Spinal cord (tissue), 10 donors: ENCODE data around the gene PCDH9. TPM values are rescaled to one million over a fixed set of nuclear protein-coding genes. Genes with fewer than 3 reads are reported as not detected.
A peak's percentile ranks its signal among the peaks of the same experiment; 100 is the strongest.

ENCODE experiments used
- DNase-seq, 6 donors: peaks; one replicate each; pipeline versions ENCODE4 v3.0.0 to v3.0.0-alpha.2; 2013 to 2015; ENCODE audit warnings: low spot score in 6 of 6, low read depth in 4 of 6
- H3K27ac ChIP-seq: one replicate; pipeline ENCODE4 v1.5.1; 2013; ENCODE audit warnings: low read depth, low read length, control low read depth
- H3K27me3 ChIP-seq: one replicate; pipeline ENCODE4 v1.6.1; 2013; ENCODE audit warnings: low read length; ENCODE audit not compliant: control insufficient read depth, insufficient read depth
- H3K36me3 ChIP-seq: one replicate; pipeline ENCODE4 v1.6.1; 2013; ENCODE audit warnings: low read length; ENCODE audit not compliant: control insufficient read depth, insufficient read depth
- H3K4me1 ChIP-seq: one replicate; pipeline ENCODE4 v1.6.1; 2013; ENCODE audit warnings: low read length; ENCODE audit not compliant: control insufficient read depth, insufficient read depth
- H3K4me3 ChIP-seq: one replicate; pipeline ENCODE4 v1.5.1; 2013; ENCODE audit warnings: low read depth, low read length, control low read depth
- H3K9me3 ChIP-seq: one replicate; pipeline ENCODE4 v1.6.1; 2013; ENCODE audit warnings: low read length; ENCODE audit not compliant: control insufficient read depth, insufficient read depth
- WGBS: methylation state at CpG from one replicate; pipeline ENCODE4 v1.1.5; 2013; ENCODE audit warnings: missing lambda C conversion rate; ENCODE audit not compliant: insufficient coverage; 5-methylcytosine and 5-hydroxymethylcytosine counted together
- polyA plus RNA-seq, 2 donors: library from polyadenylated mRNA; unstranded; fragments of 120-200 nt; gene quantifications; one replicate each; pipeline ENCODE4 v1.2.1, GENCODE V29; 2013; ENCODE audit not compliant: insufficient read length in 2 of 2
- total RNA-seq, 2 donors: library from RNA; depleted of rRNA in 1 of 2; stranded (reverse); fragments of 120-200 nt in 1 of 2; fragments of >200 nt in 1 of 2; gene quantifications; one replicate each; pipeline versions ENCODE4 v1.2.3 to v1.2.4, GENCODE V29; 2013 to 2014
- donor health status: healthy.

Gene PCDH9
- total and polyA plus RNA-seq, 4 donors = 37.6 to 180 (median 60.7) TPM

- H3K4me3 ChIP-seq = no peak overlapping the region
- no peaks in the 10 kb centered on the region for H3K9me3 ChIP-seq
- no peak overlapping the region for H3K27ac ChIP-seq
- H3K27me3 ChIP-seq = no peaks in the 10 kb centered on the region
- H3K4me1 ChIP-seq = no peaks in the 10 kb centered on the region
- DNase-seq = no peak
- WGBS = no CpG with 5 or more reads among the region's 1 CpG
- no peaks in the 10 kb centered on the region for H3K36me3 ChIP-seq
Measured at GRCh38 chr13:66509175-66509574, 721.0 kb downstream of the PCDH9 start.

DNA sequence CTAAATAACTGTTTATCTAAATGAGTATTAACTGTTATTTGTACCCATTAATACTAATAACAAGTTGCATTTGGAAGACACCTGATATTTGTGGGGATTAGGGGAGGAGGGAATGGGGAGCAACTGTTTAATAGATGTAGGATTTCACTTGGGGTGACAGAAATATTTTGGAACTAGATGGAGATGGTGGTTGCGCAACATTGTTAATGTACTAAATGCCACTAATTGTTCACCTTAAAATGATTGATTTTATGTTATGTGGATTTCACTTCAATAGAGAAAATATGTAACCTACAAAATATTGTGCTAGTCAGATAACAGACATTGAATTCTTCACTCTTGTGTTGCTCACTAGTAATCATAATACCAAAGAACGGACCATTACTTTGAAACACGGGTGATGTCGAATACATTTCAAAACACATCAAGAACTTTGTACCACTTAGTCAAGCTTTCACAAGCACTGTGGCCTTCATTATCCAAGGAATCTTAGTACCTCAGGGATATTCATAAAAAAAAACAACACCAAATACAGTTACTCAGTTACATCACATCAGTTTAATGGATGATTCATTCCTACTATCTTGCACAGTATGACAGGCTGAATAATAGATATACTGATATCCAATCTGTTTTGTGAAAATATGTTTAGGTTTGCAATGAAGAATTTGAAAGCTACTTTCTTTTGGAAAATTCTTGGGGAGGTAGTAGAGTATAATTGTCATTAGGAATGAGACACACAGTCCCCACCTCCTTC lies 721.8 kb downstream of the PCDH9 start:
- WGBS = 97% methylated on average over 3 of the region's 4 CpGs
- no peaks in the 10 kb centered on the region for H3K36me3 ChIP-seq
- H3K27me3 ChIP-seq = no peaks in the 10 kb centered on the region
- DNase-seq = no peak
- H3K4me1 ChIP-seq = no peaks in the 10 kb centered on the region
- no peaks in the 10 kb centered on the region for H3K9me3 ChIP-seq
- no peak overlapping the region for H3K4me3 ChIP-seq
- H3K27ac ChIP-seq = no peak overlapping the region

DNA sequence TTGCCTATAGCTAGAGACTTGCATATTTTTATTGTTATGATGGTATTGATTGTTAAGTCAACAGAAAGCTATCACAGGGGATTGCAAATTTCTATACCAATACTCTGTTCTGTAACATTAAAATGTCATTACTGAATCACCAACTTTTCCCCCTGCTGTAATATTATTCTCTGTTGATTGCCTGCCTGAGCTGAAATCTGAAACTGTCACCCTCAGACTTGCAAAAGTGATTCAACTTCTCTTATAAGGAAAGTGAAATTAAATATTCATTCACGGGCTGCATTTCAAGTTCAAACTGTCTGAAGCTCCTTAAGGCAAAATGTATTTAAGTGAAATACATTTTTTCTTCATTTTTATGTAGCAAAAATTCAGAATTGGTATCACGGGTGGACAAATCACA lies 723.2 kb downstream of the PCDH9 start:
- no peaks in the 10 kb centered on the region for H3K9me3 ChIP-seq
- DNase-seq = peak in 1 of 6 donors; percentile 49
- no peak overlapping the region for H3K27ac ChIP-seq
- H3K27me3 ChIP-seq = no peaks in the 10 kb centered on the region
- WGBS = no CpG with 5 or more reads among the region's 2 CpGs
- no peaks in the 10 kb centered on the region for H3K4me1 ChIP-seq
- no peak overlapping the region for H3K4me3 ChIP-seq
- H3K36me3 ChIP-seq = no peaks in the 10 kb centered on the region

DNA sequence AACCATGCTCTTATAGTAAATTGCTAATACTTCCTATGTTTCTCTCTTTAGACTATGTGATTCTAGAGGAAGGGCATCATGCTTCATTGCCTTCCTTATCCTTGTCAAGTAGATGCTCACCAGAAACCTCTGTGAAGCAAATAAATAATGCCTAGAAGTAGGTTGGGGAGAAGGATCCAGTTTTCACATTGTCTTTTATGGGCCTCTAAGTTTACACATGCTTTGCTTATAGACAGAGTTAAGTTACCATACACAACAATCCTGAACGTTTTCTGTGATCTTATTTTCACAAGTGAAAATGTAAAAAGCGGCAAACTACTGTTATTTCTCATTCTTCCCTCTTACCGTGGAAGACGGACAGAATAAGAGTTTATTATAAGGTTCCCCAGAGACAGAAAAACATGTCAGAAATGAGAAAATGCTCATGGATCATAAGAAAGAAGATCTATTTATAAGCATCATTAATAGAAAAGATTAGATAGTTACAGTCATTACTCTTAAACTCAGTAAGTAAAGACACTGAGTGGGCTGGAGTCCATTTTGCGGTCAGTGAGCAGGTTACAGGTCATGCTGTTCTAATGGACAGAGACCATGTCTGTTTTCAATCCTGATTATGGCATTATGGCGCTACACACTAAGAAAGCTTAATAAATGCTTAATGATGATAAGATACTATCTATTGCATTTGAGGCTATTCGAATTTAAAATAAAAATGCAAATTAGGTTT lies 723.9 kb downstream of the PCDH9 start:
- Histone ChIP-seq H3K27me3 (no peaks in the 10 kb centered on the region), H3K27ac (no peak overlapping the region), H3K36me3 (no peaks in the 10 kb centered on the region), H3K4me1 (no peaks in the 10 kb centered on the region), H3K9me3 (no peaks in the 10 kb centered on the region), H3K4me3 (no peak overlapping the region)
- no peak for DNase-seq
- WGBS = no CpG with 5 or more reads among the region's 7 CpGs

- Histone ChIP-seq H3K27me3 (no peaks in the 10 kb centered on the region), H3K9me3 (no peaks in the 10 kb centered on the region), H3K36me3 (no peaks in the 10 kb centered on the region), H3K4me1 (no peaks in the 10 kb centered on the region), H3K4me3 (no peak overlapping the region), H3K27ac (no peak overlapping the region)
- WGBS = 77% methylated on average over 4 of the region's 6 CpGs
- DNase-seq = no peak
Measured at GRCh38 chr13:66503890-66504289, 726.2 kb downstream of the PCDH9 start.

DNA sequence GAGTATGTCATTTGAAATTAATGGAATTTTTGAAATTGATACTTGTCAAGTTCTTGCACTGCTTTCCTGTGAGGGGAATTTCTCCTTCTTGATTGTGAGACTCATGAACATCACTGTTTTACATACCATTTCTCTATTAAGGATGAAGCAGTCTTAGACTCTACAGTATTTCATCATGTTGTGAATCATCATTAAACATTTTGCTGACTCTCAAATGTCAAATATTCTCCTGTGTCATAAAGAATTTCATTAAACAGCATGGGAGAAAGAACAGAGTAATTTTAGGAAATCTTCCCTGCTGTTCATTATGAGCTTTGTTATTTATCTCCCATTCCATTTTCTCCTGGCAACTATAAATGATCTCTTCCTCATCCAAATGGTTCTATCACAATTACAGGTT lies 729.0 kb downstream of the PCDH9 start:
- H3K27me3 ChIP-seq = no peaks in the 10 kb centered on the region
- peak in 1 of 6 donors; percentile 38 for DNase-seq
- no peaks in the 10 kb centered on the region for H3K9me3 ChIP-seq
- no peaks in the 10 kb centered on the region for H3K4me1 ChIP-seq
- H3K4me3 ChIP-seq = no peak overlapping the region
- no peaks in the 10 kb centered on the region for H3K36me3 ChIP-seq
- no peak overlapping the region for H3K27ac ChIP-seq

DNA sequence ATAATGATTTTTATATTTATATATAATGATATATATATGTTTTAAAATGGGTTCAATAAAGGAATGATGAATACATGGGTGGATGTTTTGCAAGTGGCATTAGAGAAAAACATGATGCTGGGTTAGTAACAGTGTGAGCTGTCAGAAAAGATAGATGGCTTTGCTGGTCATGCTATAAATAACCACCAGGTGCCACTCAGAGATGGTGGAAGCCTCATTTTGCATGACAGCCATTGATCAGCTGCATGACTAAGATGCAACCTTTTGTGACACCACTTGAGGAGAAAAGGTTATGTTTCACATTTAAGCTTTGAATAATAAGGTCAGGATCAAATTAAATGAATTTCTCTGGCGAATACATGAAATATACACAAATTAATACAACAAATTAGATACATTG lies 737.7 kb downstream of the PCDH9 start:
- H3K27ac ChIP-seq = no peak overlapping the region
- no peak overlapping the region for H3K4me3 ChIP-seq
- WGBS = no CpG with 5 or more reads among the region's 1 CpG
- no peaks in the 10 kb centered on the region for H3K36me3 ChIP-seq
- no peaks in the 10 kb centered on the region for H3K27me3 ChIP-seq
- H3K4me1 ChIP-seq = no peaks in the 10 kb centered on the region
- peak in 1 of 6 donors; percentile 10 for DNase-seq
- H3K9me3 ChIP-seq = no peaks in the 10 kb centered on the region

GRCh38 chr13:66491251-66491650 lies 738.9 kb downstream of the PCDH9 start:
- H3K36me3 ChIP-seq = no peaks in the 10 kb centered on the region
- no peaks in the 10 kb centered on the region for H3K4me1 ChIP-seq
- no peak for DNase-seq
- WGBS = 97% methylated on average over 3 of the region's 6 CpGs
- no peaks in the 10 kb centered on the region for H3K9me3 ChIP-seq
- H3K4me3 ChIP-seq = no peak overlapping the region
- H3K27ac ChIP-seq = no peak overlapping the region
- no peaks in the 10 kb centered on the region for H3K27me3 ChIP-seq

DNA sequence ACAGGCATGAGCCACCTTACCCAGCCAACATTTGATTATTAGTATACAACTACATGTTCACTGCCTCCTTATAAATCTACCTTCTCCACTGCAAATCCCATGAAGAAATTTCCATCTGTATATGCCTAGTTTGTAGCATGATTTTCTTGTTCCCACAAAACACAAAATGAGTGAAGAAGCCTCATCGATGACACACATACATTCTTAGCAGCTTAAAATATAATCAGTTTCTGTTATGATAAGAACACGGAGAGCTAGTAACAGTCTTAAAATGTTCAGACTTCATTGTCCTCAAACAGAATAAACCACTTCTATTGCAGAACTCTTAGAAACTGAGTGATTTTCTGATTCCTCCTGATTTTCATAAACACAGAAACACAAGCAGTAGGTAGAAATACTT lies 740.5 kb downstream of the PCDH9 start:
- H3K27me3 ChIP-seq = no peaks in the 10 kb centered on the region
- no peaks in the 10 kb centered on the region for H3K9me3 ChIP-seq
- no peaks in the 10 kb centered on the region for H3K4me1 ChIP-seq
- H3K4me3 ChIP-seq = no peak overlapping the region
- H3K27ac ChIP-seq = no peak overlapping the region
- no peak for DNase-seq
- WGBS = no CpG with 5 or more reads among the region's 2 CpGs
- H3K36me3 ChIP-seq = no peaks in the 10 kb centered on the region

GRCh38 chr13:66489172-66489571 lies 741.0 kb downstream of the PCDH9 start:
- Histone ChIP-seq H3K36me3 (no peaks in the 10 kb centered on the region), H3K4me3 (no peak overlapping the region), H3K27me3 (no peaks in the 10 kb centered on the region), H3K27ac (no peak overlapping the region), H3K4me1 (no peaks in the 10 kb centered on the region), H3K9me3 (no peaks in the 10 kb centered on the region)
- no peak for DNase-seq
- no CpG with 5 or more reads among the region's 1 CpG for WGBS
